ENCODE measurements around the gene CDH13. TPM values are rescaled to one million over a fixed set of nuclear protein-coding genes. Genes with fewer than 3 reads are reported as not detected.

CDH13 gene
- total and polyA plus RNA-seq, 2 donors (not counting 1 experiment from before 2014, with no cell fraction given) = 27.6 to 96.7 TPM

DNA sequence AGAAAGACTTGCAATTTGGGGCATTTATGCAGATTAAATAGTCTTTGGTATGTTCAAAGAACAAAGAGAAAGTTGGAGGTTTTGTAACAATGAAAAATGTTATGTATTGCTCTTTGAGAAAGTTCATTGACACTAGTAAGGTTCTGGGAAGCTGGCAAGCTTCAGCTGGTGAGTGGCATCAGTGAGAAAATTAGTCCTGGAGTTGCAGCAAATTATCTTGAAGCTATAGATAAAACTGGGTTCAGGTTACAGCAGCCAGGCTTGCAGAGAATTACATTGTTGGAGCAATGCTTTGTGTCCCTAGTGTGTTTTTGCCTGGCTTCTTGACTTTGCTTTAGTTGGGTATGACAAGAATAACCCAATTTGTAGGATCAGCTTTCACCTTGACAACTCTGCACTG is 221.2 kb downstream of the CDH13 start:
- peak; percentile 17 to 30 for DNase-seq (ENCODE audit: low read depth in 2 of 2)
- TF ChIP-seq CTCF (conservative IDR thresholded peaks at IDR 0.05 in 1 of 2, IDR thresholded peaks at IDR 0.05 in 1 of 2; ENCODE audit: low read depth in 1 of 2, low read length in 2 of 2) = no peak
- no peak for TF ChIP-seq EZH2 (IDR thresholded peaks at IDR 0.05; ENCODE audit: low read length, missing control alignments)
- no peak overlapping the region for H2AFZ ChIP-seq (ENCODE audit: low read length)
- no peaks in the 10 kb centered on the region for H3K79me2 ChIP-seq (ENCODE audit: control insufficient read depth, insufficient read depth, low read length)
- H3K4me1 ChIP-seq (ENCODE audit: control insufficient read depth, extremely low read depth, insufficient read depth, low read length) = no peaks in the 10 kb centered on the region
- H3K27me3 ChIP-seq (ENCODE audit: control insufficient read depth, insufficient read depth, low read length) = no peaks in the 10 kb centered on the region
- no peaks in the 10 kb centered on the region for H3K36me3 ChIP-seq (ENCODE audit: control insufficient read depth, insufficient read depth, low read length)
- no peaks in the 10 kb centered on the region for H4K20me1 ChIP-seq (ENCODE audit: control insufficient read depth, extremely low read depth, insufficient read depth, low read length)
- no peak overlapping the region for H3K27ac ChIP-seq (ENCODE audit: insufficient read depth, low read length)
- H3K9me3 ChIP-seq (ENCODE audit: control insufficient read depth, insufficient read depth, low read depth, low read length) = no peaks in the 10 kb centered on the region
- H3K4me3 ChIP-seq (replicated peaks in 1 of 4; ENCODE audit: control extremely low read depth in 1 of 4, insufficient read depth in 1 of 4, low read depth in 3 of 4, low read length in 4 of 4) = no peak overlapping the region
- H3K4me2 ChIP-seq (ENCODE audit: extremely low read depth, insufficient read depth, low read length) = no peak overlapping the region
- no peak overlapping the region for H3K9ac ChIP-seq (ENCODE audit: insufficient read depth, low read length)

GRCh38 chr16:82852388-82853008 is 225.7 kb downstream of the CDH13 start:
- Histone ChIP-seq H3K27me3 (ENCODE audit: control insufficient read depth, insufficient read depth, low read length) (no peaks in the 10 kb centered on the region), H3K4me1 (ENCODE audit: control insufficient read depth, extremely low read depth, insufficient read depth, low read length) (no peaks in the 10 kb centered on the region), H2AFZ (ENCODE audit: low read length) (no peak overlapping the region), H3K79me2 (ENCODE audit: control insufficient read depth, insufficient read depth, low read length) (no peaks in the 10 kb centered on the region), H3K4me3 (replicated peaks in 1 of 4; ENCODE audit: control extremely low read depth in 1 of 4, insufficient read depth in 1 of 4, low read depth in 3 of 4, low read length in 4 of 4) (no peak overlapping the region), H4K20me1 (ENCODE audit: control insufficient read depth, extremely low read depth, insufficient read depth, low read length) (no peaks in the 10 kb centered on the region), H3K36me3 (ENCODE audit: control insufficient read depth, insufficient read depth, low read length) (no peaks in the 10 kb centered on the region), H3K9ac (ENCODE audit: insufficient read depth, low read length) (no peak overlapping the region), H3K27ac (ENCODE audit: insufficient read depth, low read length) (no peak overlapping the region), H3K4me2 (ENCODE audit: extremely low read depth, insufficient read depth, low read length) (no peak overlapping the region), H3K9me3 (ENCODE audit: control insufficient read depth, insufficient read depth, low read depth, low read length) (no peaks in the 10 kb centered on the region)
- no peak for TF ChIP-seq EZH2 (IDR thresholded peaks at IDR 0.05; ENCODE audit: low read length, missing control alignments)
- no peak for TF ChIP-seq CTCF (conservative IDR thresholded peaks at IDR 0.05 in 1 of 2, IDR thresholded peaks at IDR 0.05 in 1 of 2; ENCODE audit: low read depth in 1 of 2, low read length in 2 of 2)
- DNase-seq (ENCODE audit: low read depth in 2 of 2) = no peak

- H3K9me3 ChIP-seq (ENCODE audit: control insufficient read depth, insufficient read depth, low read depth, low read length) = no peaks in the 10 kb centered on the region
- H3K27ac ChIP-seq (ENCODE audit: insufficient read depth, low read length) = no peak overlapping the region
- no peaks in the 10 kb centered on the region for H4K20me1 ChIP-seq (ENCODE audit: control insufficient read depth, extremely low read depth, insufficient read depth, low read length)
- H3K79me2 ChIP-seq (ENCODE audit: control insufficient read depth, insufficient read depth, low read length) = no peaks in the 10 kb centered on the region
- H2AFZ ChIP-seq (ENCODE audit: low read length) = no peak overlapping the region
- H3K36me3 ChIP-seq (ENCODE audit: control insufficient read depth, insufficient read depth, low read length) = no peaks in the 10 kb centered on the region
- H3K27me3 ChIP-seq (ENCODE audit: control insufficient read depth, insufficient read depth, low read length) = no peaks in the 10 kb centered on the region
- no peaks in the 10 kb centered on the region for H3K4me1 ChIP-seq (ENCODE audit: control insufficient read depth, extremely low read depth, insufficient read depth, low read length)
- TF ChIP-seq EZH2 (IDR thresholded peaks at IDR 0.05; ENCODE audit: low read length, missing control alignments) = no peak
- no peak for TF ChIP-seq CTCF (conservative IDR thresholded peaks at IDR 0.05 in 1 of 2, IDR thresholded peaks at IDR 0.05 in 1 of 2; ENCODE audit: low read depth in 1 of 2, low read length in 2 of 2)
- no peak overlapping the region for H3K4me2 ChIP-seq (ENCODE audit: extremely low read depth, insufficient read depth, low read length)
- H3K4me3 ChIP-seq (replicated peaks in 1 of 4; ENCODE audit: control extremely low read depth in 1 of 4, insufficient read depth in 1 of 4, low read depth in 3 of 4, low read length in 4 of 4) = no peak overlapping the region
- peak in 1 of 2 donors; percentile 45 for DNase-seq (ENCODE audit: low read depth in 2 of 2)
- H3K9ac ChIP-seq (ENCODE audit: insufficient read depth, low read length) = no peak overlapping the region
These were observed 228.7 kb downstream of the CDH13 start for GRCh38 chr16:82855471-82855870.

All from fibroblast of lung (primary cell).